Stimulated activated CD4-positive, alpha-beta T cell treated with anti-CD3 and anti-CD28 coated beads, TNF-alpha, amount 100 ng/mL, for 4 hours (primary cell): Measurements from ENCODE around the gene LCN6.
"Not testable (repeated sequence)": the region's sequence is repeated elsewhere in the genome, so short reads cannot be mapped to it uniquely, and the experiment has no call there.

Source experiments
- DNase-seq, 3 experiments: peaks; one replicate each; pipeline ENCODE4 v3.0.0-alpha.2; 2020; ENCODE audit warnings: low read depth in 3 of 3

The LCN6 gene

GRCh38 chr9:136784249-136784996 lies 36.1 kb upstream of the LCN6 start:
- no peak for DNase-seq

GRCh38 chr9:136782452-136782851 lies 34.1 kb upstream of the LCN6 start:
- no peak for DNase-seq

- DNase-seq, result no peak
Observed at GRCh38 chr9:136779808-136780207, 31.5 kb upstream of the LCN6 start.

GRCh38 chr9:136777359-136777758 lies 29.0 kb upstream of the LCN6 start:
- DNase-seq, result no peak

GRCh38 chr9:136776947-136777346 lies 28.6 kb upstream of the LCN6 start:
- DNase-seq, result no peak

GRCh38 chr9:136775191-136775590 lies 26.9 kb upstream of the LCN6 start:
- no peak for DNase-seq

GRCh38 chr9:136774416-136775045 lies 26.2 kb upstream of the LCN6 start:
- DNase-seq, result no peak

- DNase-seq, result no peak
Observed at GRCh38 chr9:136773386-136774044, 25.2 kb upstream of the LCN6 start.

- no peak for DNase-seq
Observed at GRCh38 chr9:136771907-136772415, 23.6 kb upstream of the LCN6 start.

- DNase-seq, result no peak
Observed at GRCh38 chr9:136769710-136770191, 21.4 kb upstream of the LCN6 start.

GRCh38 chr9:136766410-136767120 lies 18.2 kb upstream of the LCN6 start:
- not testable (repeated sequence) for DNase-seq

GRCh38 chr9:136765745-136766409 lies 17.6 kb upstream of the LCN6 start:
- DNase-seq, result not testable (repeated sequence)

- DNase-seq, result no peak
Observed at GRCh38 chr9:136765041-136765440, 16.7 kb upstream of the LCN6 start.

- no peak for DNase-seq
Observed at GRCh38 chr9:136764301-136764891, 16.1 kb upstream of the LCN6 start, which contains the start of gene LCN15. Gene LCN15, minus strand, starts transcription at chr9:136764518. Its CDS starts 30 bp downstream, at chr9:136764488.

GRCh38 chr9:136763649-136764035 lies 15.3 kb upstream of the LCN6 start:
- DNase-seq, result no peak

GRCh38 chr9:136762915-136763648 lies 14.8 kb upstream of the LCN6 start:
- peak in 2 of 3 experiments; percentile 19 to 22 for DNase-seq

GRCh38 chr9:136762221-136762691 lies 13.9 kb upstream of the LCN6 start:
- DNase-seq, result no peak

- DNase-seq, result no peak
Observed at GRCh38 chr9:136761545-136761981, 13.2 kb upstream of the LCN6 start.

GRCh38 chr9:136760834-136761544 lies 12.7 kb upstream of the LCN6 start:
- not testable (repeated sequence) for DNase-seq
